Fibroblast of the conjunctiva (primary cell): Measurements from ENCODE around the gene SPDYE18.
"Not testable (repeated sequence)": the region's sequence is repeated elsewhere in the genome, so short reads cannot be mapped to it uniquely, and the experiment has no call there.

Experiments
- DNase-seq: peaks from one replicate; pipeline ENCODE4 v3.0.0-alpha.2; 2010; ENCODE audit warnings: low read depth

SPDYE18 gene

GRCh38 chr7:77005461-77006057 is 56.8 kb downstream of the SPDYE18 start:
- DNase-seq: not testable (repeated sequence)

DNA sequence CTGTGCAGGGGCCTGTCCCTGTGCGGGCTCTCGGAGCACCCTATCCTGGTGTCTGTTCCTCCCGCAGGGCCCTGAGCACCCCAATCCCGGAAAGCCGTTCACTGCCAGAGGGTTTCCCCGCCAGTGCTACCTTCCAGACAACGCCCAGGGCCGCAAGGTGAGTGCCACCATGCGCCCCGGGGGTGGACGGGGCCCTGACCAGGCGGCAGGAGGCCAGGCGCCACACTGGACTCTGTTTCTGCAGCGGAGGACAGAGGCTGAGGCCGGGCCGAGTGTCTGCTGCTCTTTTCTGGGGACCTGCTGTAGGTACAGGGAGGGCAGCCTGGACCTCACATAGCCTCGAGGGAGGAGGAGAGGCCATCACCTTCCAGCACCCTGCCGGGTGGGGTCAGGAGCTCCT is 58.2 kb downstream of the SPDYE18 start:
- DNase-seq: not testable (repeated sequence)

DNA sequence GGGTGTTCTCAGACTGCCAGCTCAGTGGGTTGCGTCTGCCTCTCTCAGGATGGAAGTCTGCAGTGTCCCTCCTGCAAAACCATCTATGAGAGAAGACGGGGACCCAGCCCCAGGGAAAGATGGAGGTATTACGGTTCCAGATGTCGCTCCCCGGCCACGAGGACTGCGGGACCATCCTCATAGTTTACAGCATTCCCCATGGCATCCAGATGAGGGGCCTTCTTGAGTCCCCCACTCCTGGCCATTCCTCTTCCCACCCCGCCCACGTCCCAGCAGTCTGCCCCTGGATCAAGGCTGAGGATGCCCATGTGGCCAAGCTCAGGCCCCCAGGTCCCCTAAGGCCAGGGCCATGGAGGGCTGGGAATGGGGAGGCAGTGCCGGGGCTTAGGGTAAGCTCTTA is 59.1 kb downstream of the SPDYE18 start:
- DNase-seq: not testable (repeated sequence)

- DNase-seq: not testable (repeated sequence)
Observed at GRCh38 chr7:77002678-77003233, 59.6 kb downstream of the SPDYE18 start.

- DNase-seq: not testable (repeated sequence)
Observed at GRCh38 chr7:77002104-77002503, 60.3 kb downstream of the SPDYE18 start.
